ENCODE measurements around the gene TMEM219.

Gene TMEM219

GRCh38 chr16:29983420-29984136, 21.7 kb downstream of the TMEM219 start:
- TF ChIP-seq CTCF (IDR thresholded peaks at IDR 0.05; ENCODE audit: low read depth, low read length) = no peak
- H3K4me3 ChIP-seq (replicated peaks in 1 of 2; ENCODE audit: low read depth in 2 of 2, low read length in 2 of 2) = no peak overlapping the region

DNA sequence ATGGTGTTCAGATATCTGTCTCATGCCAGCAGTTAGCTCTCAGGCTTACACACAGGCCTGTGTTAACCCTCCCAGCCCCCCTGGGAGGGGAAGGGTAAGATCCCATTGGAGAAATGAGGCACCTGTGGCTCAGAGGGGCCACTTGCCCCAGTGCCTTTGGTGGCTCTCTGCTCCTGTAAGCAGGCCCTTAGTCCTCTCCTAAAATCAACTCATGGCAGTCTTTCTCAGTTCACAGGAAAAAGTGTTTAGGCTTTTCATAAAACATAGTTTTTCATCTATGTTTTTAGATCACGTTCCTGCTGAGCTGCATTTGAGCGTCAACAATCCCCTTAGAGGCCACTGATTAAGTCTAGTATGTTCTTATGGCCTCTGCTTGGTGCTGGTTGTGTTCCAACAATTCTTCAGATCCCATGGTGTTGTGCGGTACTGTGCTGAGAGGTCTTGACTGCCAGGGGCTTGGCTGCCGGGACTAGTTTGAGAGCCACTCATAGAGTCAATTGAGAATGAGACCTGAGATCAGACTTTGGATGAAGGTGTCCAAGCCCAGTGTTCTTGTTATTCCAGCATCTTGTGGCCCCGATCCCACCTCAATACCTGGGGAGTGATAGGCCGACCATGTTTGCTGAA, 22.4 kb downstream of the TMEM219 start:
- no peak for TF ChIP-seq CTCF (IDR thresholded peaks at IDR 0.05; ENCODE audit: low read depth, low read length)
- no peak overlapping the region for H3K4me3 ChIP-seq (replicated peaks in 1 of 2; ENCODE audit: low read depth in 2 of 2, low read length in 2 of 2)
- no peak for DNase-seq (ENCODE audit: low read depth in 2 of 2)

More at GRCh38 chr16:29983420-29984136, 21.7 kb downstream of the TMEM219 start:
- no peak for DNase-seq (ENCODE audit: low read depth in 2 of 2)

- TF ChIP-seq CTCF (IDR thresholded peaks at IDR 0.05; ENCODE audit: low read depth, low read length) = no peak
- DNase-seq (ENCODE audit: low read depth in 2 of 2) = no peak
- no peak overlapping the region for H3K4me3 ChIP-seq (replicated peaks in 1 of 2; ENCODE audit: low read depth in 2 of 2, low read length in 2 of 2)
Measured at GRCh38 chr16:29984764-29985147, 22.9 kb downstream of the TMEM219 start.

DNA sequence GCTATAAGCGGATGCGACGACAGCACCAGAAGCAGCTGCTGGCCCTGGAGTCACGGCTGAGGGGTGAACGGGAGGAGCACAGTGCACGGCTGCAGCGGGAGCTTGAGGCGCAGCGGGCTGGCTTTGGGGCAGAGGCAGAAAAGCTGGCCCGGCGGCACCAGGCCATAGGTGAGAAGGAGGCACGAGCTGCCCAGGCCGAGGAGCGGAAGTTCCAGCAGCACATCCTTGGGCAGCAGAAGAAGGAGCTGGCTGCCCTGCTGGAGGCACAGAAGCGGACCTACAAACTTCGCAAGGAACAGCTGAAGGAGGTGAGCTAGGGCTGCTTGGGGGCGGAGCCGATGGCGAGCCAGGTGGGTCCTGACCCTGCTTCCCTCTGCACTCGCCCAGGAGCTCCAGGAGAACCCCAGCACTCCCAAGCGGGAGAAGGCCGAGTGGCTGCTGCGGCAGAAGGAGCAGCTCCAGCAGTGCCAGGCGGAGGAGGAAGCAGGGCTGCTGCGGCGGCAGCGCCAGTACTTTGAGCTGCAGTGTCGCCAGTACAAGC, 23.5 kb downstream of the TMEM219 start:
- no peak for DNase-seq (ENCODE audit: low read depth in 2 of 2)
- no peak for TF ChIP-seq CTCF (IDR thresholded peaks at IDR 0.05; ENCODE audit: low read depth, low read length)
- H3K4me3 ChIP-seq (replicated peaks in 1 of 2; ENCODE audit: low read depth in 2 of 2, low read length in 2 of 2) = no peak overlapping the region

GRCh38 chr16:29986231-29986630, 24.4 kb downstream of the TMEM219 start:
- no peak for DNase-seq (ENCODE audit: low read depth in 2 of 2)
- H3K4me3 ChIP-seq (replicated peaks in 1 of 2; ENCODE audit: low read depth in 2 of 2, low read length in 2 of 2) = no peak overlapping the region
- TF ChIP-seq CTCF (IDR thresholded peaks at IDR 0.05; ENCODE audit: low read depth, low read length) = no peak

- DNase-seq (ENCODE audit: low read depth in 2 of 2) = no peak
- TF ChIP-seq CTCF (IDR thresholded peaks at IDR 0.05; ENCODE audit: low read depth, low read length) = no peak
- H3K4me3 ChIP-seq (replicated peaks in 1 of 2; ENCODE audit: low read depth in 2 of 2, low read length in 2 of 2) = no peak overlapping the region
Measured at GRCh38 chr16:29986931-29987330, 25.1 kb downstream of the TMEM219 start.
